Endothelial cell of umbilical vein (primary cell): Measurements from ENCODE around the gene CYP1A2.

Source experiments
- EZH2 ChIP-seq: IDR thresholded peaks from 2 replicates; pipeline ENCODE4 v1.6.1; 2012; ENCODE audit warnings: borderline replicate concordance, low read depth, mild to moderate bottlenecking, moderate library complexity, low read length, inconsistent platforms; ENCODE audit not compliant: severe bottlenecking
- FOS ChIP-seq: IDR thresholded peaks from 2 replicates; pipeline ENCODE4 v1.6.1; 2011; ENCODE audit warnings: mild to moderate bottlenecking, low read length, moderate library complexity, borderline replicate concordance; ENCODE audit not compliant: insufficient read depth
- GATA2 ChIP-seq: IDR thresholded peaks from 2 replicates; pipeline ENCODE4 v1.7.0; 2011; ENCODE audit warnings: low read depth, mild to moderate bottlenecking, moderate library complexity, mixed read lengths, low read length; ENCODE audit not compliant: insufficient read length, insufficient read depth
- JUN ChIP-seq: IDR thresholded peaks from 2 replicates; pipeline ENCODE4 v1.6.1; 2011; ENCODE audit warnings: borderline replicate concordance, low read depth; ENCODE audit not compliant: insufficient read length, insufficient read depth
- MYC ChIP-seq: IDR thresholded peaks from one replicate; pipeline ENCODE4 v1.6.1; 2011; ENCODE audit warnings: mild to moderate bottlenecking, low read depth, low read length
- POLR2A ChIP-seq: IDR thresholded peaks from 2 replicates; pipeline ENCODE4 v1.6.1; 2012; ENCODE audit warnings: low read depth, mild to moderate bottlenecking, control low read depth, low read length
- POLR2AphosphoS5 ChIP-seq: IDR thresholded peaks from 2 replicates; pipeline ENCODE4 v1.6.1; 2012; ENCODE audit warnings: low read depth, mild to moderate bottlenecking, control low read depth, low read length, moderate library complexity; ENCODE audit not compliant: insufficient read depth
- TF ChIP-seq, protein P1 (sequence below), 2 donors: IDR thresholded peaks; 1 replicate in 1 of 2; 2 replicates in 1 of 2; pipeline ENCODE4 v1.5.1; 2011; ENCODE audit warnings: low read length in 2 of 2, mild to moderate bottlenecking in 2 of 2, moderate library complexity in 2 of 2, control low read depth in 1 of 2, inconsistent platforms in 1 of 2, low read depth in 1 of 2; ENCODE audit not compliant: insufficient read depth in 1 of 2; ENCODE audit errors: extremely low read depth in 1 of 2
- TF ChIP-seq, protein P2 (sequence below): IDR thresholded peaks from 2 replicates; pipeline ENCODE4 v1.6.1; 2011; ENCODE audit not compliant: insufficient read depth, insufficient read length

DNA sequence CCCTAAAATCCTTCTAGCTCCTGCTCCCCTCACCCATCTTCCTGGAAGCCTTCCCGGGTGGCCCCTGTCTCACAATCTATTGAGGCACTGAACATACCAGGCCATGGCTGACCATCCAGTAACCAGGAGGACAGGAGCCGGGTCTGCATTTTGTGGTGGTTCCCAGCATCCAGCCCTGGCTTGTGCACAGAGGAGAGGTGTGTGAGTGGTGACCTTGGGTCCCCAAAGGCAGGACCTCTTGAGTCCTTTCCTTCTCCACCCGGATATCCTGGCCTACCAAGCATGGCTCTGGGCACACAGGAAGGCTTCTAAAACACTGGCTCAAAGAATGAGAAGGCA is 41.1 kb downstream of the CYP1A2 start:
- TF ChIP-seq POLR2A (no peak), MYC (no peak), POLR2AphosphoS5 (no peak), EZH2 (no peak), JUN (no peak), FOS (no peak), GATA2 (no peak)
- TF ChIP-seq, protein P1, sequence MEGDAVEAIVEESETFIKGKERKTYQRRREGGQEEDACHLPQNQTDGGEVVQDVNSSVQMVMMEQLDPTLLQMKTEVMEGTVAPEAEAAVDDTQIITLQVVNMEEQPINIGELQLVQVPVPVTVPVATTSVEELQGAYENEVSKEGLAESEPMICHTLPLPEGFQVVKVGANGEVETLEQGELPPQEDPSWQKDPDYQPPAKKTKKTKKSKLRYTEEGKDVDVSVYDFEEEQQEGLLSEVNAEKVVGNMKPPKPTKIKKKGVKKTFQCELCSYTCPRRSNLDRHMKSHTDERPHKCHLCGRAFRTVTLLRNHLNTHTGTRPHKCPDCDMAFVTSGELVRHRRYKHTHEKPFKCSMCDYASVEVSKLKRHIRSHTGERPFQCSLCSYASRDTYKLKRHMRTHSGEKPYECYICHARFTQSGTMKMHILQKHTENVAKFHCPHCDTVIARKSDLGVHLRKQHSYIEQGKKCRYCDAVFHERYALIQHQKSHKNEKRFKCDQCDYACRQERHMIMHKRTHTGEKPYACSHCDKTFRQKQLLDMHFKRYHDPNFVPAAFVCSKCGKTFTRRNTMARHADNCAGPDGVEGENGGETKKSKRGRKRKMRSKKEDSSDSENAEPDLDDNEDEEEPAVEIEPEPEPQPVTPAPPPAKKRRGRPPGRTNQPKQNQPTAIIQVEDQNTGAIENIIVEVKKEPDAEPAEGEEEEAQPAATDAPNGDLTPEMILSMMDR (IDR thresholded peaks at IDR 0.05; ENCODE audit: extremely low read depth in 1 of 2, insufficient read depth in 1 of 2, low read depth in 1 of 2, low read length in 2 of 2) = no peak
- TF ChIP-seq, protein P2, sequence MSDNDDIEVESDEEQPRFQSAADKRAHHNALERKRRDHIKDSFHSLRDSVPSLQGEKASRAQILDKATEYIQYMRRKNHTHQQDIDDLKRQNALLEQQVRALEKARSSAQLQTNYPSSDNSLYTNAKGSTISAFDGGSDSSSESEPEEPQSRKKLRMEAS = no peak
